Measurements from ENCODE around the gene H2BK1.
A peak's percentile ranks its signal among the peaks of the same experiment; 100 is the strongest.

The H2BK1 gene

GRCh38 chr7:151225948-151226510 lies 15.7 kb upstream of the H2BK1 start:
- Mint-ChIP-seq H3K4me1 (peaks cover 39% of the 10 kb centered on the region), H3K4me3 (peak overlapping the region; percentile 95), H3K27me3 (ENCODE audit: low read depth, poor library complexity) (no peaks in the 10 kb centered on the region), H3K27ac (no peak overlapping the region), H3K9me3 (no peaks in the 10 kb centered on the region), H3K36me3 (ENCODE audit: low read depth) (peaks cover 30% of the 10 kb centered on the region)
- TF ChIP-seq CTCF (IDR thresholded peaks at IDR 0.05), result no peak
- DNase-seq, result no peak

DNA sequence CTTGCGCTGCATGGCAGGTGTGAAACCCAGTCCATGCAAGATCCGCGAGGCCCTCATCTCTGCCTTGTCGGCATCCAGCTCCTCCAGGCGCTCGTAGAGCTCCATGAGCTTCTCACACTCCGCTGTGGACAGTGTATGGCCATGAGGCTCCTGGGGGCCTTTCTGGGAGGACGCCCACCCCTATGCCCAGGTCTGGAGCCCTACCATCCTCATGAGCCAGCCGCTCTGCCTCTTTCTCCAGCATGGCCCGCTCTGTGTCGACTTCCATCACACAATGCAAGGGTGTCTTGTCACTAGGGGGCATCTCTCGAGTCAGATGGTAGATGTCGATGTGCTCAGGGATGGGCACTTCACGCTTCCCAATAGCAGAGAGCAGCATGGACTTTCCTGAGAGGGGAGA lies 13.4 kb upstream of the H2BK1 start:
- Mint-ChIP-seq H3K27ac (no peak overlapping the region), H3K36me3 (ENCODE audit: low read depth) (peaks cover 45% of the 10 kb centered on the region), H3K27me3 (ENCODE audit: low read depth, poor library complexity) (no peaks in the 10 kb centered on the region), H3K4me1 (peaks cover 38% of the 10 kb centered on the region), H3K4me3 (no peak overlapping the region), H3K9me3 (no peaks in the 10 kb centered on the region)
- no peak for TF ChIP-seq CTCF (IDR thresholded peaks at IDR 0.05)
- DNase-seq, result no peak

DNA sequence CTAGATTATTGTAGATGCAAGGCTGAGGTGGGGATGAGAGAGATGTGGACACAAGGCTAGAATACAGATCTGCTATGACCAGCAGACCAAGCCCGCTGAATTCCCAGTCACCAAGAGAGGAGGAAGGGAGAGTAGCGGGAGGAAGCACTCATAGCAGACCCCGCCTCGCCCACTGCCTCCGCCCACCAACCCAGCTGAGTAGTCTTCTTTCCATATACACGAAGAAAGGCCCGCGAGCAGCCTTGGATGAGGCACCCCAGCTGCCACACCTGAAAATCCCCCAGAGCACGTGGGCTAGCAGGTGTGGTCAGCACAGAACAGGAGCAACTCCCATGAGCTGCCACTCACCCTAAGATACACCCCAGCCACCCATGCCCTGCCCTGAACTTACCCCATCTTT lies 7.9 kb upstream of the H2BK1 start:
- no peak for TF ChIP-seq CTCF (IDR thresholded peaks at IDR 0.05)
- no peak overlapping the region for H3K27ac Mint-ChIP-seq
- H3K4me3 Mint-ChIP-seq, result no peak overlapping the region
- no peaks in the 10 kb centered on the region for H3K4me1 Mint-ChIP-seq
- no peaks in the 10 kb centered on the region for H3K27me3 Mint-ChIP-seq (ENCODE audit: low read depth, poor library complexity)
- no peak for DNase-seq
- no peaks in the 10 kb centered on the region for H3K9me3 Mint-ChIP-seq
- H3K36me3 Mint-ChIP-seq (ENCODE audit: low read depth), result peaks cover 63% of the 10 kb centered on the region

GRCh38 chr7:151215396-151215795 lies 5.1 kb upstream of the H2BK1 start:
- H3K9me3 Mint-ChIP-seq, result no peaks in the 10 kb centered on the region
- no peak for DNase-seq
- no peaks in the 10 kb centered on the region for H3K27me3 Mint-ChIP-seq (ENCODE audit: low read depth, poor library complexity)
- no peak for TF ChIP-seq CTCF (IDR thresholded peaks at IDR 0.05)
- H3K27ac Mint-ChIP-seq, result peak overlapping the region; percentile 55
- H3K4me1 Mint-ChIP-seq, result no peaks in the 10 kb centered on the region
- peaks cover 61% of the 10 kb centered on the region for H3K36me3 Mint-ChIP-seq (ENCODE audit: low read depth)
- no peak overlapping the region for H3K4me3 Mint-ChIP-seq

GRCh38 chr7:151213826-151214225 lies 3.5 kb upstream of the H2BK1 start:
- no peak overlapping the region for H3K4me3 Mint-ChIP-seq
- no peaks in the 10 kb centered on the region for H3K4me1 Mint-ChIP-seq
- peaks cover 3% of the 10 kb centered on the region for H3K27me3 Mint-ChIP-seq (ENCODE audit: low read depth, poor library complexity)
- no peaks in the 10 kb centered on the region for H3K9me3 Mint-ChIP-seq
- no peak overlapping the region for H3K27ac Mint-ChIP-seq
- peaks cover 51% of the 10 kb centered on the region for H3K36me3 Mint-ChIP-seq (ENCODE audit: low read depth)
- no peak for TF ChIP-seq CTCF (IDR thresholded peaks at IDR 0.05)
- DNase-seq, result no peak

- peaks cover 2% of the 10 kb centered on the region for H3K4me1 Mint-ChIP-seq
- peaks cover 3% of the 10 kb centered on the region for H3K27me3 Mint-ChIP-seq (ENCODE audit: low read depth, poor library complexity)
- peaks cover 39% of the 10 kb centered on the region for H3K36me3 Mint-ChIP-seq (ENCODE audit: low read depth)
- no peak for DNase-seq
- no peak overlapping the region for H3K4me3 Mint-ChIP-seq
- H3K9me3 Mint-ChIP-seq, result no peaks in the 10 kb centered on the region
- TF ChIP-seq CTCF (IDR thresholded peaks at IDR 0.05), result no peak
- H3K27ac Mint-ChIP-seq, result peak overlapping the region; percentile 64
Measured at GRCh38 chr7:151212626-151213025, 2.3 kb upstream of the H2BK1 start.

Data from nephron progenitor cell (in vitro differentiated cells).